GM12878 (cell line): ENCODE results near the gene PAX4. TPM values are rescaled to one million over a fixed set of nuclear protein-coding genes. Genes with fewer than 3 reads are reported as not detected.

ENCODE experiments used
- ATF2 ChIP-seq: IDR thresholded peaks from 2 replicates; pipeline ENCODE4 v1.6.1; 2012; ENCODE audit warnings: low read length, inconsistent platforms
- BHLHE40 ChIP-seq, 2 experiments: fragments of 450-650 bp in 1 of 2; IDR thresholded peaks; 2 replicates each; pipeline ENCODE4 v1.6.1; 2011 to 2017; ENCODE audit warnings: low read depth in 2 of 2, borderline replicate concordance in 1 of 2, improper control_type of control experiment in 1 of 2, low read length in 1 of 2, mild to moderate bottlenecking in 1 of 2
- CREB1 ChIP-seq: IDR thresholded peaks from 2 replicates; pipeline ENCODE4 v1.6.1; 2012; ENCODE audit warnings: low read depth, mild to moderate bottlenecking, inconsistent platforms
- EED ChIP-seq: sonication (generic); IDR thresholded peaks from 2 replicates; pipeline ENCODE4 v1.6.1; 2016; ENCODE audit warnings: antibody characterized with exemption, low read depth
- GATAD2B ChIP-seq: fragments of 450-650 bp; conservative IDR thresholded peaks from 2 replicates; pipeline ENCODE4 v1.6.1; 2017; ENCODE audit warnings: low read depth, mild to moderate bottlenecking, moderate library complexity
- IKZF1 ChIP-seq: fragments of 450-650 bp; conservative IDR thresholded peaks from 2 replicates; pipeline ENCODE4 v1.6.1; 2017; ENCODE audit warnings: antibody characterized with exemption, mild to moderate bottlenecking
- IRF5 ChIP-seq: fragments of 450-650 bp; IDR thresholded peaks from 2 replicates; pipeline ENCODE4 v1.6.1; 2017; ENCODE audit warnings: borderline replicate concordance
- KAT2A ChIP-seq: conservative IDR thresholded peaks from 2 replicates; pipeline ENCODE4 v1.6.1; 2011; ENCODE audit warnings: low read depth, low read length; ENCODE audit not compliant: control insufficient read depth
- LARP7 ChIP-seq: fragments of 450-650 bp; IDR thresholded peaks from 2 replicates; pipeline ENCODE4 v1.6.1; 2017; ENCODE audit warnings: mild to moderate bottlenecking
- MEF2B ChIP-seq: fragments of 450-650 bp; IDR thresholded peaks from 2 replicates; pipeline ENCODE4 v1.6.1; 2018; ENCODE audit warnings: mild to moderate bottlenecking, moderate library complexity; ENCODE audit not compliant: partially characterized antibody, poor library complexity, severe bottlenecking
- MTA2 ChIP-seq: fragments of 450-650 bp; IDR thresholded peaks from 2 replicates; pipeline ENCODE4 v1.6.1; 2016; ENCODE audit warnings: low read depth, mild to moderate bottlenecking, moderate library complexity
- NBN ChIP-seq: fragments of 450-650 bp; IDR thresholded peaks from 2 replicates; pipeline ENCODE4 v1.6.1; 2016
- NR2C1 ChIP-seq: fragments of 450-650 bp; IDR thresholded peaks from 2 replicates; pipeline ENCODE4 v1.6.1; 2017; ENCODE audit warnings: antibody characterized with exemption, mild to moderate bottlenecking, moderate library complexity
- NR2F1 ChIP-seq: fragments of 450-650 bp; conservative IDR thresholded peaks from 2 replicates; pipeline ENCODE4 v1.6.1; 2017; ENCODE audit warnings: mild to moderate bottlenecking
- NRF1 ChIP-seq: conservative IDR thresholded peaks from 2 replicates; pipeline ENCODE4 v1.6.1; 2011; ENCODE audit warnings: mild to moderate bottlenecking, low read depth, low read length, improper control_type of control experiment
- POLR2A ChIP-seq: IDR thresholded peaks from 2 replicates; pipeline ENCODE4 v1.6.1; 2011; ENCODE audit warnings: low read depth, mild to moderate bottlenecking, low read length
- SIN3A ChIP-seq: IDR thresholded peaks from 2 replicates; pipeline ENCODE4 v1.6.1; 2012; ENCODE audit warnings: low read depth, low read length, improper control_type of control experiment
- SMC3 ChIP-seq: IDR thresholded peaks from 2 replicates; pipeline ENCODE4 v1.6.1; 2011; ENCODE audit warnings: low read length, improper control_type of control experiment, borderline replicate concordance
- SP1 ChIP-seq: IDR thresholded peaks from one replicate; pipeline ENCODE4 v1.6.1; 2011; ENCODE audit warnings: low read depth, low read length
- SREBF1 ChIP-seq: IDR thresholded peaks from 2 replicates; pipeline ENCODE4 v1.6.1; 2012; ENCODE audit warnings: mild to moderate bottlenecking, low read length
- SRF ChIP-seq, 2 experiments: IDR thresholded peaks; 2 replicates each; pipeline ENCODE4 v1.6.1; 2011; ENCODE audit warnings: low read depth in 2 of 2, low read length in 2 of 2, mild to moderate bottlenecking in 1 of 2, moderate library complexity in 1 of 2
- SUZ12 ChIP-seq: fragments of 200-600 bp; sonication (generic); IDR thresholded peaks from one replicate; pipeline ENCODE4 v1.6.1; 2018; ENCODE audit warnings: antibody characterized with exemption, mild to moderate bottlenecking; ENCODE audit not compliant: unreplicated experiment
- TBL1XR1 ChIP-seq: IDR thresholded peaks from 2 replicates; pipeline ENCODE4 v1.6.1; 2012; ENCODE audit warnings: low read depth, low read length, improper control_type of control experiment
- TCF12 ChIP-seq: IDR thresholded peaks from 2 replicates; pipeline ENCODE4 v1.6.1; 2011; ENCODE audit warnings: low read depth, mild to moderate bottlenecking, low read length
- USF2 ChIP-seq: IDR thresholded peaks from 2 replicates; pipeline ENCODE4 v1.6.1; 2011; ENCODE audit warnings: low read depth, low read length, improper control_type of control experiment, borderline replicate concordance
- polyA plus RNA-seq, 11 experiments: library from polyadenylated mRNA; depleted of rRNA in 4 of 11; unstranded in 6 of 11; stranded (reverse) in 5 of 11; fragments of >200 nt; fragmentation: Nextera tagmentation in 4 of 11; fragmentation: Illumina TruSeq in 1 of 11; extraction: Ambion mirVana in 4 of 11; extraction: Trizol in 1 of 11; gene quantifications; 1 replicate in 1 of 11; 2 replicates in 10 of 11; pipeline versions ENCODE4 v1.2.1 to v1.2.3, GENCODE V29; 2011 to 2016; ENCODE audit warnings: inconsistent platforms in 2 of 11, missing spikeins in 2 of 11, low read depth in 1 of 11
- total RNA-seq, 4 experiments: library from RNA; depleted of rRNA in 3 of 4; stranded (reverse); fragments of >200 nt in 3 of 4; fragmentation: Illumina TruSeq in 1 of 4; extraction: Trizol in 1 of 4; gene quantifications; 2 replicates each; pipeline versions ENCODE4 v1.2.1 to v1.2.3, GENCODE V29; 2013 to 2021
- TF ChIP-seq, protein P1 (sequence below): fragments of 450-650 bp; IDR thresholded peaks from 2 replicates; pipeline ENCODE4 v1.6.1; 2017; ENCODE audit warnings: mild to moderate bottlenecking

The PAX4 gene
- total and polyA plus RNA-seq, 10 of the 15 experiments (the other 5 are each of a cell fraction or from before 2014, with no cell fraction given) = 0.27 TPM; not detected in 9

GRCh38 chr7:127588019-127588696 is 29.8 kb downstream of the PAX4 start, which contains the start of gene ARF5 (continued):
- TF ChIP-seq, protein P1, sequence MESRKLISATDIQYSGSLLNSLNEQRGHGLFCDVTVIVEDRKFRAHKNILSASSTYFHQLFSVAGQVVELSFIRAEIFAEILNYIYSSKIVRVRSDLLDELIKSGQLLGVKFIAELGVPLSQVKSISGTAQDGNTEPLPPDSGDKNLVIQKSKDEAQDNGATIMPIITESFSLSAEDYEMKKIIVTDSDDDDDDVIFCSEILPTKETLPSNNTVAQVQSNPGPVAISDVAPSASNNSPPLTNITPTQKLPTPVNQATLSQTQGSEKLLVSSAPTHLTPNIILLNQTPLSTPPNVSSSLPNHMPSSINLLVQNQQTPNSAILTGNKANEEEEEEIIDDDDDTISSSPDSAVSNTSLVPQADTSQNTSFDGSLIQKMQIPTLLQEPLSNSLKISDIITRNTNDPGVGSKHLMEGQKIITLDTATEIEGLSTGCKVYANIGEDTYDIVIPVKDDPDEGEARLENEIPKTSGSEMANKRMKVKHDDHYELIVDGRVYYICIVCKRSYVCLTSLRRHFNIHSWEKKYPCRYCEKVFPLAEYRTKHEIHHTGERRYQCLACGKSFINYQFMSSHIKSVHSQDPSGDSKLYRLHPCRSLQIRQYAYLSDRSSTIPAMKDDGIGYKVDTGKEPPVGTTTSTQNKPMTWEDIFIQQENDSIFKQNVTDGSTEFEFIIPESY = no peak
- TF ChIP-seq SP1 (peak; percentile 41), NBN (0 out of 2 replicates have a peak, but pooled peaks have one; percentile 12), TCF12 (peak; percentile 33; the same call in 1 of the 2 replicates), SMC3 (no peak), KAT2A (no peak), SUZ12 (no peak), GATAD2B (peak; percentile 76), LARP7 (peak; percentile 71), MEF2B (peak; percentile 70), IKZF1 (0 out of 2 replicates have a peak, but pooled peaks have one; percentile 48), CREB1 (peak; percentile 89), SREBF1 (no peak), SIN3A (no peak), MTA2 (no peak), TBL1XR1 (no peak), SRF (IDR thresholded peaks at IDR 0.05; ENCODE audit: low read depth in 2 of 2, low read length in 2 of 2) (0 out of 4 replicates have a peak, but pooled peaks of 1 of the 2 experiments have one; percentile 59), EED (no peak), NRF1 (no peak), BHLHE40 (IDR thresholded peaks at IDR 0.05; ENCODE audit: borderline replicate concordance in 1 of 2, low read depth in 2 of 2, low read length in 1 of 2) (peak; percentile 73 to 90; a peak in 3 of 4 replicates), POLR2A (peak; percentile 82), USF2 (no peak), ATF2 (no peak), NR2C1 (0 out of 2 replicates have a peak, but pooled peaks have one; percentile 27), IRF5 (no peak), NR2F1 (peak; percentile 55)
